Measurements from ENCODE around the gene CNOT4.

DNA sequence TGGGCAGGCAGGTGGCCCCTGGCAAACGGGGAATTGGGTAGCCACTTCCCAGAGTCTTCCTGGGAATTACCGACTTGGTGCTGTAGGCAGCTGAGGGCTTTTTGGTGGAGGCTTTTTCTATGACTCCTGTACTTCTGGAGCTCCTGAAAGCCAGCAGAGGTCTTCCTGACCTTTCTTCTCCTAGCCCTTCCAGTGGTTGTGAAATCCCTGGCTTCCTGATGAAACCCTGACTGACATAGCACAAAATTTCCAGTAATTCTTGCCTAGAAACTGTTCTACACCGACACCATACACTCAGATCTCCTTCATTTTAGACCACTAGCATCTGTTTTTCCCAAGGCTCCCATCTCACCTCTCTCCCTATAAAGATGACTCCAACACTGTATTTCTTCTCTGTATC is 156.1 kb downstream of the CNOT4 start:
- TF ChIP-seq EZH2 (IDR thresholded peaks at IDR 0.05; ENCODE audit: low read length, missing control alignments) (no peak), CTCF (conservative IDR thresholded peaks at IDR 0.05 in 1 of 2, IDR thresholded peaks at IDR 0.05 in 1 of 2; ENCODE audit: low read depth in 1 of 2, low read length in 2 of 2) (no peak)

Data from fibroblast of lung (primary cell).